Activated naive CD8-positive, alpha-beta T cell treated with anti-CD3 and anti-CD28 coated beads, Interleukin-2, amount 50 U/mL, for 24 hours (primary cell): ENCODE data around the gene MAP3K10.

Source experiments
- ATAC-seq: fragments of 150-1000 bp; cut with Tn5 transposase; one replicate; pipeline ENCODE4 v1.10.0; 2021
- DNase-seq: peaks from one replicate; pipeline ENCODE4 v3.0.0; 2021
- H3K27ac Mint-ChIP-seq: one replicate; pipeline ENCODE4 v1.8.0; 2021; ENCODE audit warnings: mild to moderate bottlenecking, mixed read lengths
- H3K27me3 Mint-ChIP-seq: one replicate; pipeline ENCODE4 v1.8.0; 2021; ENCODE audit warnings: mixed read lengths
- H3K36me3 Mint-ChIP-seq: one replicate; pipeline ENCODE4 v1.8.0; 2021; ENCODE audit warnings: low read depth, mixed read lengths
- H3K4me1 Mint-ChIP-seq: one replicate; pipeline ENCODE4 v1.8.0; 2021; ENCODE audit warnings: mixed read lengths
- H3K4me3 Mint-ChIP-seq: one replicate; pipeline ENCODE4 v1.8.0; 2021; ENCODE audit warnings: mild to moderate bottlenecking, moderate library complexity, mixed read lengths
- H3K9me3 Mint-ChIP-seq: one replicate; pipeline ENCODE4 v1.8.0; 2021; ENCODE audit warnings: mixed read lengths

MAP3K10 gene

GRCh38 chr19:40231057-40231456 is 39.8 kb downstream of the MAP3K10 start:
- H3K4me1 Mint-ChIP-seq, result peaks cover 27% of the 10 kb centered on the region
- no peak overlapping the region for H3K27ac Mint-ChIP-seq
- no peaks in the 10 kb centered on the region for H3K36me3 Mint-ChIP-seq
- DNase-seq (no peak), ATAC-seq (no peak)
- no peak overlapping the region for H3K4me3 Mint-ChIP-seq
- no peaks in the 10 kb centered on the region for H3K9me3 Mint-ChIP-seq
- H3K27me3 Mint-ChIP-seq, result peaks cover 11% of the 10 kb centered on the region

GRCh38 chr19:40231544-40232424 is 40.6 kb downstream of the MAP3K10 start:
- no peaks in the 10 kb centered on the region for H3K36me3 Mint-ChIP-seq
- no peaks in the 10 kb centered on the region for H3K9me3 Mint-ChIP-seq
- no peak overlapping the region for H3K4me3 Mint-ChIP-seq
- no peak for DNase-seq
- H3K27ac Mint-ChIP-seq, result no peak overlapping the region
- peaks cover 24% of the 10 kb centered on the region for H3K4me1 Mint-ChIP-seq
- no peak for ATAC-seq
- H3K27me3 Mint-ChIP-seq, result peaks cover 7% of the 10 kb centered on the region

- ATAC-seq, result no peak
- H3K27ac Mint-ChIP-seq, result no peak overlapping the region
- DNase-seq, result no peak
- H3K4me3 Mint-ChIP-seq, result no peak overlapping the region
- H3K36me3 Mint-ChIP-seq, result peaks cover 3% of the 10 kb centered on the region
- peaks cover 2% of the 10 kb centered on the region for H3K27me3 Mint-ChIP-seq
- H3K9me3 Mint-ChIP-seq, result no peaks in the 10 kb centered on the region
- peaks cover 22% of the 10 kb centered on the region for H3K4me1 Mint-ChIP-seq
Measured at GRCh38 chr19:40232479-40232878, 41.3 kb downstream of the MAP3K10 start.

DNA sequence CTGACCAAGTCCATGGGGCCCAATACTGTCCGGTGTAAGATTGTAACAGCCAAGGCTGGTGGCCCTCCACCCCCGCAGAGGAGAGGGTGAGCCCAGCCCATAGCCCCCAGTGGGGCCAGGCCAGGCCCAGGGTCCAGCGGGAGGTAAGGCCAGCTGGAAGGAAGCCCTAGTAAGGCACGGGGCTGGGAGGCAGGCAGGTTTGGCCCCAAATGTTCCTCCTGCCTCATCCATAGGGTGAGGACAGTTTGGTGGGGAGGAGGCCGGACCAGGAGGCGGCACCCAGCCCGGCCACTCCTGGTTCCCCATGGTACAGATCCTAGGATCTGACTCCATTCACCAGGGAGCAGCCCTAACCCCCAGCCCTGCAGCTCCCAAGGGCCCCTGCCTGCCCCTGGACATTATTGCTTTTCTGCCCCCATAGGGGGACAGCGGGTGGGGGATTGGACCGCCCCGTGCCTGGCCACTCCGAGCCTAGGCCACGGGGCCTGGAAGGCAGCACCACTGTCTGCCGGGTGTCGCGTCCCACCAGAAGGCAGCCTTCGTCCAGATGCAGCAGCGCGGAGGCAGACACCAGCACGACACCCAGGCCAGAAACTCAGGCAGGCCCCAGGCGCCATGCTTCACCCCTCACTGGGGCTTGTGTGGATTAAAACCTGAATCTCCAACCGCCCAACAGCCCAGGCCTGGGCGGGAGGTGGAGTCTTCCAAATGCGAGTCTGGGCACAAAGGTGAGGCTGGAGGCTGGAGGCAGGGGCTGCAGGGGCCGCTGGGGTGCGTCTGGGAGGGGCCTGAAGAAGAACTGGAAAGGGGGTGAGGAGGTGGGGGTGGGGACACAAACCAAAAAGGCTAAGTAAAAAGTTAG is 42.0 kb downstream of the MAP3K10 start:
- H3K27ac Mint-ChIP-seq, result no peak overlapping the region
- H3K4me1 Mint-ChIP-seq, result peaks cover 22% of the 10 kb centered on the region
- ATAC-seq, result no peak
- no peaks in the 10 kb centered on the region for H3K9me3 Mint-ChIP-seq
- no peaks in the 10 kb centered on the region for H3K27me3 Mint-ChIP-seq
- DNase-seq, result no peak
- H3K36me3 Mint-ChIP-seq, result peaks cover 3% of the 10 kb centered on the region
- H3K4me3 Mint-ChIP-seq, result no peak overlapping the region

DNA sequence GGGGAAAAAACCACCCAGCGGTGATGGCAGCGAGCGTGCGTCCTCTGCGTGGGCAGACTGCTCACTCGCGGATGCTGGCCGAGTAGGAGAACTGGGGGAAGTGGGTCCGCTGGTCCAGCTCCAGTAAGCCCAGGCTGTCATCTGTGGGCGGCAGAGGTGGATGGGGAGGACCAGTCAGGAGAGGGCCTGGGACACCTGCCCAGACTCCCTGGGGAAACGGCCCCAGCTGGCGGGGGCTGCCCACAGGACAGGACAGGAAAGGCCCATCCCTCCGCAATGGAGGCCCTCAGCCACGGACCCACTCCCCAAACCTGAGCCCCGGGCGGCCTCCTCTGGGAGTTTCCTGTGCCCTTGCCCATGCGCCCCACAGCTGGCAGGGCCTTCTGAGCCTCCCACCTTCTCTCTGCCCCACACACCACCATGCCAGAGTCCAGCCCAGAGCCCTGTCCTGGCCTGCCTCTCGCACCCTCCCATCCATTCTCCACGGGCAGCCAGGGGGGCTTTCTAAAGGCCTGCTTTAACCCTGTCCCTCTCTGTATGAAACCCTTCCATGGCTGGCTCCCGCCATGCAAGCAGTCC is 42.7 kb downstream of the MAP3K10 start:
- H3K9me3 Mint-ChIP-seq, result no peaks in the 10 kb centered on the region
- ATAC-seq, result no peak
- no peaks in the 10 kb centered on the region for H3K27me3 Mint-ChIP-seq
- no peak overlapping the region for H3K27ac Mint-ChIP-seq
- no peak for DNase-seq
- H3K36me3 Mint-ChIP-seq, result peaks cover 3% of the 10 kb centered on the region
- H3K4me1 Mint-ChIP-seq, result peaks cover 21% of the 10 kb centered on the region
- no peak overlapping the region for H3K4me3 Mint-ChIP-seq

DNA sequence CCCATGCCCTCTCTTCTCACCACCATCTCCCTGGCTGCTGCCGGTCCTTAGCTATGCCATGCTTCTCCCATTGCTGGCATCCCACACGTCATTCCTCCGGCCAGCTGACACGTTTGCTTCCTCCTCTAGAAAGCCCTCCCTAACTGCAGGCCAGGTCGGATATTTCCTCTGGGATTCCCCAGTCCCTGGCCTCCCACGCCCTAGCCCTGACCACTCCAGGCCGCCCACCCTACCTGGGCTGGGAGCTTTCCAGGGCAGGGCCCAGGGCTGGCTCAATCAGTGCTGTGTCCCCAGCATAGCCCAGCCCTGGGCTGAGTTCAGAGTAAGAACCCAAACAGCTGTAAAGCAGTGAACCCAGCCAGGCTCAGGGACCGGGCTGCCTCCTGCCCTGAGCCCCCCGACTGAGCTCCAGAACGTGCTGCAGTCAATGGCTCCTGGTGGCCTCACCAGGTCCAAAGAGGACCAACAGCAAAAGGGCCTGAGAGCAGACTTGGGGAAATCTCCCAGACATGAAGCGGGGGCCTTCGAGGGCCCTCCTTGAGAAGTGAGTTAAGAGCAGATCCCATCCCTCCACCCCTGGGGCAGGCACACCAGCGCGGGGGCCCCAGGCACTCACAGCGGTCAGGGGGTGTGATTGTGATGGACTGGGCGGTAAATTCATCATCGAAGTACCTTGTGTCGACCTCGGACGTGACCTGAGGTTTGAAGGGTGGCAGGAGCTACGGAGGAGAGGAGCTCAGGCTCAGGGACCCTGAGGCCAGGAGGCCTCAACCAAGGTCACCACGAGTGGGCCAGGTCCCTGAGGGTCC is 43.4 kb downstream of the MAP3K10 start:
- DNase-seq (no peak), ATAC-seq (no peak)
- H3K36me3 Mint-ChIP-seq, result peaks cover 8% of the 10 kb centered on the region
- no peak overlapping the region for H3K27ac Mint-ChIP-seq
- no peaks in the 10 kb centered on the region for H3K9me3 Mint-ChIP-seq
- peaks cover 14% of the 10 kb centered on the region for H3K4me1 Mint-ChIP-seq
- no peaks in the 10 kb centered on the region for H3K27me3 Mint-ChIP-seq
- no peak overlapping the region for H3K4me3 Mint-ChIP-seq

DNA sequence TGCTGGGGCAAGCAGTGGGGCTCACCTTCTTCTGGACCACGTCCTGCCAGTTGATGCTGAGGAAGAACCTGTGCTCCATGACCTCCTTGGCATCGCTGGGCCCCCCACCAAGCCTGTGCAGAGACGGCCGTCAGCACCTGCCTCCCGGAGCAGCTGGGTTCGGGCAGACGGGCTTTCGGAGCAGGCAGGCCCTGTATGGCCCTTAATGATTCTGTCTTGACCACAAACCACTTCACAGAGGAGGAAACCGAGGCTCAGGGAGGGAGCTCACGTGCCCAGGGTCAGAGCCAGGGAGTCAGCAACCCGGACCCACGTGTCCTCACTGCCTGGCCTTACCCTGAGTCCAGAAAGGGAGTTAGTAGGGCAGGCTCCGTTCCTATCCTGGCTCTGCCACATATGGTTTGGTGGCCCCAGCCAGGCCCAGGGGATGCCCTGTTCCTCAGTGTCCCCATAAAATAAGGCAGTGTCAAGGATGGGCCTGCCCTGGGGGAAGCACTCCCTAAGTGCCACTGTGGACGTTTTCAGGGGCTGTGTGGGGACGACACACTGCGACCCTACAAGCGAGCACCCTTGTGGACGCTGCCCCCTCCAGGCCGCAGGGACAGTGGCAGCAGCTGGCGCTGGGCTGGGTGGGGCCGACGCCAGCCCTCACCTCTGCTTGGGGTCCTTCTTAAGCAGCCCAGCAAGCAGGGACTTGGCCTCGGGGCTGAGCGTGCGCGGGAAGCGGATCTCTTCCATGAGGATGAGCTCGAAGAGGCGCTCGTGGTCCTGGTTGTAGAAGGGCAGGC is 44.2 kb downstream of the MAP3K10 start:
- ATAC-seq (no peak), DNase-seq (no peak)
- no peaks in the 10 kb centered on the region for H3K27me3 Mint-ChIP-seq
- no peaks in the 10 kb centered on the region for H3K9me3 Mint-ChIP-seq
- no peak overlapping the region for H3K4me3 Mint-ChIP-seq
- peaks cover 6% of the 10 kb centered on the region for H3K4me1 Mint-ChIP-seq
- no peak overlapping the region for H3K27ac Mint-ChIP-seq
- H3K36me3 Mint-ChIP-seq, result peaks cover 8% of the 10 kb centered on the region

DNA sequence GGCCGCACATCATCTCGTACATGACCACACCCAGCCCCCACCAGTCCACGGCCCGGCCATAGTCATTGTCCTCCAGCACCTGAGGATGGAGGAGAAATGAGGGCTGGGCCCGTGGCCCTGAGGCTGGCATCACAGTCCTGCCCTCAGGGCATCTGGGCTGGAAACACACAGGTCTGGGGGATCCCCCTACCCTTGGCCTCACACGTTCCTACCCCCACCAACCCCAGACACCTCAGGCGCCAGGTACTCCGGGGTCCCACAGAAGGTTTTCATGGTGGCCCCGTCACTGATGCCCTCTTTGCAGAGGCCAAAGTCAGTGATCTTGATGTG is 44.8 kb downstream of the MAP3K10 start:
- ATAC-seq, result no peak
- Mint-ChIP-seq H3K4me3 (no peak overlapping the region), H3K36me3 (peaks cover 8% of the 10 kb centered on the region), H3K27ac (no peak overlapping the region), H3K4me1 (peaks cover under 1% of the 10 kb centered on the region), H3K27me3 (no peaks in the 10 kb centered on the region), H3K9me3 (no peaks in the 10 kb centered on the region)
- no peak for DNase-seq

DNA sequence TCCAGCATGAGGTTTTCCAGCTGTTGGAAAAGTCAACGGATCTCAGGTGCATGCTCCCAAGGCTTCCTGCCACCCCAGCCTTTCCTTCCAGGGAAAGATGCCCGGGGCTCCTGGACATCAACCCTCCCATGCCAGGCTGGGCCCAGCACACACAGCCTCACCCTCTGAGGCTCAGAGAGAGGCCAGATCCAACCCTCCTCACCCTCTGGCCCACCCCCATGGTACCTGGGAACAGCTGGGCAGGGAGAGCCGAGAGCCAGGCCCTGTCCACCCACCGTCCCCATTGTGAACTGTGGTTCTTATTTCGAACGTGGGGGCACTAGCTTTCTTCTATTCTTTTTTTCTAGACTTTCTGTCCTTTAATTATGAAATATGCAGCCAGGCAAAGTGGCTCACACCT is 45.1 kb downstream of the MAP3K10 start:
- H3K4me3 Mint-ChIP-seq, result no peak overlapping the region
- H3K27me3 Mint-ChIP-seq, result no peaks in the 10 kb centered on the region
- no peak for ATAC-seq
- no peak overlapping the region for H3K27ac Mint-ChIP-seq
- no peaks in the 10 kb centered on the region for H3K4me1 Mint-ChIP-seq
- H3K9me3 Mint-ChIP-seq, result no peaks in the 10 kb centered on the region
- no peak for DNase-seq
- H3K36me3 Mint-ChIP-seq, result peaks cover 11% of the 10 kb centered on the region

GRCh38 chr19:40237791-40238190 is 46.6 kb downstream of the MAP3K10 start:
- DNase-seq, result no peak
- Mint-ChIP-seq H3K9me3 (no peaks in the 10 kb centered on the region), H3K27ac (no peak overlapping the region), H3K36me3 (peaks cover 13% of the 10 kb centered on the region), H3K27me3 (no peaks in the 10 kb centered on the region), H3K4me1 (no peaks in the 10 kb centered on the region), H3K4me3 (no peak overlapping the region)
- no peak for ATAC-seq

DNA sequence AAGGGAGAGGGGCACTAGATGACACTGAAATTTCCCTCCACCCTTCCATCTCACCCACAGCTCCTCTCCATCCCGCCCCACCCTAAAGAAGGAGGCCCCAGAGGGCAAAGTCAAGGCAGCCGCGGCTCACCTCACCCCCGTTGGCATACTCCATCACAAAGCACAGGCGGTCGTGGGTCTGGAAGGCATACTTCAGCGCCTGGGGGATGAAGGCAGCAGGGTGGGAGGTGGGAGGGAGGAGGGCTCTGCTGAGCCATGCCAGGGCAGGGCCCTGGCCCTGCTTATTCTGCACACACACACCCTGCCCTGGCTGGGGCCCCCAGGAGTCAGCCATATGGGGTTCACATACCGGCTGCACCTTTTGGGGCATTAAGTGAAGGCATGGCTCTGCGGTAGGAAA is 47.5 kb downstream of the MAP3K10 start:
- no peak overlapping the region for H3K4me3 Mint-ChIP-seq
- DNase-seq (no peak), ATAC-seq (no peak)
- no peak overlapping the region for H3K27ac Mint-ChIP-seq
- no peaks in the 10 kb centered on the region for H3K4me1 Mint-ChIP-seq
- H3K27me3 Mint-ChIP-seq, result no peaks in the 10 kb centered on the region
- H3K9me3 Mint-ChIP-seq, result no peaks in the 10 kb centered on the region
- H3K36me3 Mint-ChIP-seq, result peaks cover 13% of the 10 kb centered on the region

DNA sequence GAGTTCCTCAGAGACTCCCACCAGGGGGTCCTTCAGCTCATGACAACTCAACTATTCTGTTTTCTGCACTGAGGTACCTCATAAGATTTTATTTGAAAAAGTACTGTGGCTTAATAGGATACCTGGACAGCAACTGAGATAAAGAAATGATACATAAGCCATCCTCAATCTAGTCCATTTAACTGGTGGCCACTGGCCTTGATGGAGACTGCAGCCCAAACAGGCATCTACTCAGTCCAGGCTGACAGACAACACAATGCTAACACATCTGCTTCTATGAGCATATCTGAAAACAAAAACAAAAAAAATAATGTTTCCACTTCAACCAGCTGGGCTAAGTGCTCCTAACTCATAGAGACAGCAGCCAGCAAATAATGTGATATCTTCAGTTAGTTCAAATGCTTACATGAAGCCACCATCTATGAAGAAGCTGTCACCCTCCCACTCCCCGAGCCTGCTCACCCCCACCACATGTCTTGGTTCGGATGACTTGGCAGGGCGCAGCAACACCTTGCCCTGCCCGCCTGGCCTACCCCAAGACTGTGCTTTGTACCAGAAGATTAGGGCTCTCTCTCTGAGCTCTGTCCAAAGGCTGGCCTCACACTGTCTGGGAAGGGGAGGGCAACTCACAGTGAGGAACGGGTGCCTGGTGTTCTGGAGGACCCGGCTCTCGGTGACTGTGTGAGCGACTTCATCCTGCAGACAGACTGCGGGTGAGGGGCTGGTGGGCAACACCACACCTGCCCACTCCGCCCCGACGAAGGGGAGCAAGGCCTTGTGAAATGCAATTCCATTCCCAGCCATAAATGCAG is 48.4 kb downstream of the MAP3K10 start:
- H3K27ac Mint-ChIP-seq, result no peak overlapping the region
- ATAC-seq (no peak), DNase-seq (no peak)
- no peak overlapping the region for H3K4me3 Mint-ChIP-seq
- no peaks in the 10 kb centered on the region for H3K4me1 Mint-ChIP-seq
- no peaks in the 10 kb centered on the region for H3K27me3 Mint-ChIP-seq
- peaks cover 13% of the 10 kb centered on the region for H3K36me3 Mint-ChIP-seq
- no peaks in the 10 kb centered on the region for H3K9me3 Mint-ChIP-seq

DNA sequence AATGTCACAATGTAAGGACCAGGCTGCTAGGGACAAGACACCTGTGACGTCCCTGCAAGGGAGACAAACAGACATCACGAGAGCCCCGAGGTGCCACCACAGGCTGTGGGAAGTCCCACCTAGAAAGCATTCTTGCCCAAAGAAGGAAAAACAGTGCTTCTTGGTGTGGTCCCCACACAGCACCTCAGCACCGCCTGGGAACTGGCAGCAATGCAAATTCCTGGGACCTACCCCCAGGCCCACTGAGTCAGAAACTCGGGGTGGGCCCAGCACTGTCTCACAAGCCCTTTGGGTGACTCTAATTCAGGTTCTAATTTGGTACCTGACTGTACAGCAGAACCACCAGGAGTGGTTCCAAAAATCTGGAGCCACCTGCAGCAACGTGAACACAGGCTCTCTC is 49.1 kb downstream of the MAP3K10 start:
- DNase-seq (no peak), ATAC-seq (no peak)
- no peaks in the 10 kb centered on the region for H3K27me3 Mint-ChIP-seq
- no peaks in the 10 kb centered on the region for H3K9me3 Mint-ChIP-seq
- H3K4me1 Mint-ChIP-seq, result no peaks in the 10 kb centered on the region
- peaks cover 13% of the 10 kb centered on the region for H3K36me3 Mint-ChIP-seq
- no peak overlapping the region for H3K4me3 Mint-ChIP-seq
- H3K27ac Mint-ChIP-seq, result no peak overlapping the region
